GM21737 (cell line): Measurements from ENCODE around the gene HEATR5A.
"Not testable (repeated sequence)": the region's sequence is repeated elsewhere in the genome, so short reads cannot be mapped to it uniquely, and the experiment has no call there.

Experiments used
- ATAC-seq: cut with Tn5 transposase; IDR thresholded peaks from one replicate; pipeline ENCODE4 v1.9.1; 2021; ENCODE audit warnings: mild to moderate bottlenecking, moderate library complexity; ENCODE audit not compliant: unreplicated experiment

The HEATR5A gene

DNA sequence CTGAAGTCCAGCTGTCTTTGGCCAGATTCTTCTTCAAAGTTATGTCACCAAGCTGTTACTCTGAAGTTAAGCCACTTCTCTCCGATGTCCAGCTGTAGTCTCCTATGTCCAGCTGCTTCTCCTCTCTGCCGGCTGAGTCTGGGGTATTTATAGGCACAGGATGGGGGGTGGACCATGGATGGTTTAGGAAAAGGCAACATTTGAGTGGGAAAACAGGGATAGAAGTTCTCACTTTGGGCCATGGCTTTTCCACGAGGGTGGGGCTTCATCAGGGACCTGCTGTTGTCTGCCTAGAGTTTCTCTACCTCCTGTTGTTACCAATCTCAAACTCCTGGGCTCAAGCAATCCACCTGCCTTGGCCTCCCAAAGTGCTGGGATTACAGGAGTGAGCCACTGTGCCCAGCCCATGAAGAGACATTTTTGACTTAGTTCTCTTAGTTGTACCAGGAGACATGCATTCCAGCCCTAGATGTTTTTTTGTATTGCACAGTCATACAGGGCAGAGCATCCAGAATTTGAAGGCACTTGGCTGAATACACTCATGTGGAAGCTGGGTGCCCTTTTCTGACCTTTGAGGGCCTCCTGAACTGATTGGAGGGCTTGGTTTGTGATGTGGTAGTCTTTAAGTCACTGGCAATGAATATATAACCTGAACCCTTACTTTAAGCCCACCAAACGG, 132.9 kb downstream of the HEATR5A start:
- no peak for ATAC-seq

GRCh38 chr14:31286456-31287293, 133.7 kb downstream of the HEATR5A start:
- ATAC-seq: no peak

- ATAC-seq: peak; percentile 75
Observed at GRCh38 chr14:31283578-31284252, 136.6 kb downstream of the HEATR5A start.

DNA sequence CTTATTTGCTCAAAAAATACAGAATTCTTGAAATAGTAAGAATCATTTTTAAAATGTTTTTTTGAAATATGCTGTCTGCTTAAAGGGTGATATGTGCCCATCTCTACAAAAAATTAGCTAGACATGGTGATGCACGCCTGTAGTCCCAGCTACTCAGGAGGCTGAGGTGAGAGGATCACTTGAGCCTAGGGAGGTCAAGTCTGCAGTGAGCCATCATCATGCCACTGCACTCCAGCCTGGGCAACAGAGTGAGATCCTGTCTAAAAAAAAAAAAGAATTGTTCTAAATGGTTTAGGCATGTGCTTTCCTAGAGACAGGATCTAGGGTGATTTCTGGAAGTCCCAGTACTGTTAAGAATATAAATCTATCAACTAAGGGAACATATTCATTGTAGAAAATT, 137.2 kb downstream of the HEATR5A start:
- ATAC-seq: no peak

DNA sequence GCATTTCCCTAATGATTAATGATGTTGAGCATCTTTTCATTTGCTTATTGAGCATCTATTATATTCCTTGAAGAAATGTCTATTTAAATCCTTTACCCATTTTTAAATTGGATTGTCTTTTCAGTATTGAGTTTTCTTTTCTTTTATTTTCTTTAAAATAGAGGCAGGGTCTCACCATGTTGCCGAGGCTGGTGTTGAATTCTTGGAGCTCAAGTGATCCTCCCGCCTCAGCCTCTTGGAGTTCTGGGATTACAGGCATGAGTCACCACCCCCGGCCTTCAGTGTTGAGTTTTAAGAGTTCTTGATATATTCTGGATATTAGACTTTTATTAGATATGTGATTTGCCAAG, 139.5 kb downstream of the HEATR5A start:
- ATAC-seq: no peak

DNA sequence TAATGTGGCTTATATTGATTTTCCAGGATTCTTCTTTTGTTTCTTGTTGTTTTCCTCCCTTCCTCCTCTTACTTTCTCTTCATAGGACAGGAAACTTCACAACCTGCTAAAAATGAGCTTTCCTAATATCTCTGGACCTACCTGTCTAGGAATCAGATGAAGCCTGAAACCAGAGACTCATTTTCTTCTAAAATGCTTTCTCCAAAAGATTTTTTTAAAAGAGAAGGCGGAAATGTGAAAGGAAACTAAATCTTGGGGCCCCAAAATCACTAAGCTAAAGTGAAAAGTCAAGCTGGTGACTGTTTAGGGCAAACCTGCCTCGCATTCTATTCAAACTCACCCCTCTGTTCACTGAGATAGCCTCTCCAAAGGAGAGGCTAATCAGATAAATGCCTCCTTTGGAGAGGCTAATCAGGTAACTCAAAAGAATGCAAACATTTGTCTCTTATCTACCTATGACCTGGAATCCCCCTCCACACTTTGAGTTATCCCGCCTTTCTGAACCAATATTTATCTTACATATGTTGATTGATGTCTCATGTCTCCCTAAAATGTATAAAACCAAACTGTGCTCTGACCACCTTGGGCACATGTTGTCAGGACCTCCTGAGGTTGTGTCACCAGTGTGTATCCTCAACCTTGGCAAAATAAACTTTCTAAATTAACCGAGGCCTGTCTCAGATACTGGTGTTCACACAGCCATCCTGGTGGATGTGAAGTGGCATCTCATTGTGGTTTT, 140.0 kb downstream of the HEATR5A start:
- no peak for ATAC-seq

DNA sequence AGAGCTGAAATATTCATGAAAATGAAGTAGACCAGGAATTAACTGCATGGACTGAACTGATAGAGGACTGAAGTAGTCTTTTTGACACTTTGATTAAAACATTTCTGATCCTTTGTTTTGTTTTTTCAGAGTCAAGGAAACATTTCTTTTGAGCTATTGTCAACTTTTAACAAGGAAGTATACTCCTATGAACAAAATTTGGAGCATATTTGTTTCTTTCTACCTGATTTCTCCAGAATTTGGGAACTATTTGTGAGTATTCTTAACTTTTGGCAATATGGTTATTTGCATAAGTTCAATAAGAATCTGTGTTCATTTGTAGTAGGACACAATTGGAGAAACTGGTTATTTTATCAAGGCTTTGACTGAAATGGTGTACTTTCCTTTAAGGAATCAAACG, 141.5 kb downstream of the HEATR5A start:
- no peak for ATAC-seq

GRCh38 chr14:31277085-31277484, 143.3 kb downstream of the HEATR5A start:
- ATAC-seq: no peak

DNA sequence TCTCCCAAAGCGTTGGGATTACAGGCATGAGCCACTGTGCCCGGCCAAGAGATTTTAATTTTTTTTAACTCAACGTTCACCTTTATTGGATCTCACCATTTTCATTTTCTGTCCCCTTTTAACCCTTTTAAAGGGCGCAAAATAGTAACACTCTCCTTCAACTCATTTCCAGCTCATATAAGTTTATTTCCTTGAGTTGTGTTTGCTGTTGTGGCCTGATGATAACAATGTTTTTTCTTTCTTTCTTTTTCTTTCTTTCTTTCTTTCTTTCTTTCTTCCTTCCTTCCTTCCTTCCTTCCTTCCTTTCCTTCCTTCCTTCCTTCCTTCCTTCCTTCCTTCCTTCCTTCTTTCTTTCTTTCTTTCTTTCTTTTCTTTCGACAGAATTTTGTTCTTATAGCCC, 143.9 kb downstream of the HEATR5A start:
- not testable (repeated sequence) for ATAC-seq

- no peak for ATAC-seq
Observed at GRCh38 chr14:31275731-31276130, 144.6 kb downstream of the HEATR5A start.

DNA sequence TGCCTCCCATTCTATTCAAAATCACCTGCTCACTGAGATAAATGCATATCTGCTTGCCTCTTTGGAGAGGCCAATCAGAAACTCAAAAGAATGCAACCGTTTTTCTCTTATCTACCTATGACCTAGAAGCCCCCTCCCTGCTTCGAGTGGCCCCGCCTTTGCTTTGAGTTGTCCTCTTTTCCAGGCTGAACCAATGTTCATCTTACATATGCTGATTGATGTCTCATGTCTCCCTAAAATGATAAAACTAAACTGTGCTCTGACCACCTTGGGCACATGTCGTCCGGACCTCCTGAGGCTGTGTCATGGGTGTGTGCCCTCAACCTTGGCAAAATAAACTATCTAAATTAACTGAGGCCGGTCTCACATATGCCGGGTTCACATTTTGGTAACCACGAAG, 148.7 kb downstream of the HEATR5A start:
- no peak for ATAC-seq

- ATAC-seq: no peak
Observed at GRCh38 chr14:31270196-31270772, 150.1 kb downstream of the HEATR5A start.

DNA sequence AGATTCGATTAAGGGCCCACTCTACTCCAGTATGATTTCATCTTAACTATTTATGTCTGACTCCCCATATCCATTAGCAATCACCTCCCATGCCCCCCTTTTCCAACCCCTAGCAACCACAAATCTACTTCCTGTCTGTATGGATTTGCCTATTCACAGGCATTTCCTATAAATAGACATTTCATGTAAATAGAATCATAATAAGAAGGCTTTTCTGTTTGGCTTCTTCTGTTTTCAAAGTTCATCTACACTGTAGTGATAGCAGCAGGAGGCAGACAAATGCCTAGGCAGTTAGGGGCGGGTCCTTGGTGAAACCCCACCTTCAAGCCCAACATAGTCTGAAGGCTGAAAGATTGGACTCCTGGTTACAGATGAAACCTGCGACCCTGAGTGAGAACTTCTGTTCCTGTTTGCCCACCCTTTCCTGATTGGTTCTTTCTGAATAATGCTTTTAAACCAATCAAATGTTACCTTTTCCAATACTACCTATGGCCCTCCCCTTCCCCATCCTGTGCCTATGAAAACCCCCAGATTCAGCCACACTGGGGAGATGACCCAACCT, 150.6 kb downstream of the HEATR5A start:
- no peak for ATAC-seq

- ATAC-seq: no peak
Observed at GRCh38 chr14:31268216-31268615, 152.1 kb downstream of the HEATR5A start.

- no peak for ATAC-seq
Observed at GRCh38 chr14:31266437-31267331, 153.7 kb downstream of the HEATR5A start.

DNA sequence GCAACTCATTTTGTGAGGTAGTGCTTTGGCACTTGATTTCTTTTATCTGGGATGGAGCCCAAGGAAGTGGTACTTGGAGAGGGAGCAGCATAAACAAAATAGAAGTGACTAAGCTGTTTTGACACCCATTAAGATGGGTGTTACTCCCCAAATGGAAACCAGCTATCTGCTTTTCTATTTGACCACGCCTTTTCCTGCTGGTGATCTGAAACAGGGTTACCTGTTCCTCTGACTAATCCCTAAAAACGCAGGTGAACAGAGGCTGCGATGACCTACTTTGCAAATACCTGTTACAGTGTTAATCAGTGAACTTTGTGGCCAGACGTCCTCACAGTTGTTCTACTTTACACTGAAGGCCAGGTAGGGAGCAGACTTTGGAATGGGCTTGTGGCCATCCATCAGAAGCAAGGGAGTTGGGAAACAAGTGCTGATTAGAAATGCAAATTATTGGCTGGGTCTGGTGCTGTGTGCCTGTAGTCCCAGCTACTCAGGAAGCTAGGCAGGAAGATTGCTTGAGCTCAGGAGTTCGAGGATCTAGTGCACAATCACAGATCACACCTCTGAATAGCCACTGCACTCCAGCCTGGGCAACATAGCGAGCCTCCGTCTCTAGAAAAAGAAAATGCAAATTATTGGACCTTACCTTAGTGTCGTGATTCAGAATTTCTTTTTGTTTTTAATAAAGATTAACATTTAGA, 154.5 kb downstream of the HEATR5A start:
- no peak for ATAC-seq

DNA sequence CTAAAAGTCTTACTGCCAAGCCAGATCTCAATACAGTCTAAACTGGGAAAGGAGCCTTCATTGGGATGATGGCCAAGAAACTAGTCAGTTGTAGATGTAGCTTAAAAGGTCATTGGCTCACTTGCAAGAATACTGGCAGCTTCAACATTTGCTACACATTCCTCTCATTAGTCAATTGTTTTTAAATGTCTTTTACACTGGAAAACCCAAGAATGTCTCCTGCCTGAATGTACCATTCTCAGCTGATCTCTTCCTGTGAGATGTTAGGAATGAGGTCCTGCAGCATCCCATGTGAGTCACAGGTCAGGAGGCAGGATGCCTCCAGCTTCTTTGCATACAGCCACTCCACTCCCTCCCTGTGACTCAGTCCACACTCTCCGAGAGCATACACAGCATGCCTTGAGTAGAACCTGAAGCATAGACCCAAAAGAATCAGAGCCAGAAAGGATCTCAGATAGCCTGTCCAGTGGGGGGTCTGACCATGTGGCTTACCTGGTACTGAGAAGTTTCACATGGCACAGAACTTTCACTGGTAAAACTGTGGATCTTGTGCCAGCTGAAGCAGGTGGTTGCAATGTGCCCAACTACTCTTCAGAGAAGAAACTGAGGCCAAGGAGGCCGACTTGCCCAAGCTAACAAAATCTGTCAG, 156.7 kb downstream of the HEATR5A start:
- no peak for ATAC-seq
